ENCODE results near the gene TNXB.
"Not testable (repeated sequence)": the region's sequence is repeated elsewhere in the genome, so short reads cannot be mapped to it uniquely, and the experiment has no call there.

TNXB gene

DNA sequence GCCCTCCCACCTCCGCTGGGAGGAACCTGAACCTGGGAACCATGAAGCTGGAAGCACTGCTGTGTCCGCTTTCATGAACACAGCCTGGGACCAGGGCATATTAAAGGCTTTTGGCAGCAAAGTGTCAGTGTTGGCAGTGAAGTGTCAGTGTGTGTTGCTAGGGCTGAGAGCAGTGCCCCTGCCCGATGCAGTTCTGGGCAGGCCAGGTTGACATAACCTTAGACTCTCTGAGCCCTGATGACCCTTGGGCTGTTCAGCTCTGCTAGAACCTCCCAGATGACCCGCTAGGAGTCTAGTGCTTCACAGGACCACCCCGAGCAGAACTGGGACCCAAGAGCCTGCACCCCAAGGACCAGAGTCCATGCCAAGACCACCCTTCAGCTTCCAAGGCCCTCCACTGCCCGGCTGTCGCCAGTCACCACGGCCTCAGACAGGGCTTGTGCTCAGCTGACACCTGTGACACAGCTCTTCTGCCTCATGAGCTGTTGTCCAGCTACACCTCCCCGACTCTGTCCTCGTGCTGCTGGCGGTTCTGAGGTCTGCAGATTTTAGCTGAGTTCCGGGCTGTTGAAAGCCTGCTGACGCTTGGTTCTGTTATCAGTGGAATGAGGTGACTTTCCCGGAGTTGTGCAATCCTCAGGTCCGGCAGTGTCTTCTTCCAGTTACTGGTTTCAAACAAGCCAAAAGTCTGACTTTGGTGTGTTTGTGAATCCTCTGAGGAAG lies 106.4 kb downstream of the TNXB start:
- not testable (repeated sequence) for DNase-seq (ENCODE audit: low read depth); H3K4me3 ChIP-seq (ENCODE audit: control insufficient read depth, low read depth, low read length)

- H3K4me3 ChIP-seq (ENCODE audit: control insufficient read depth, low read depth, low read length); DNase-seq (ENCODE audit: low read depth): not testable (repeated sequence)
Observed at GRCh38 chr6:31996385-31996784, 112.8 kb downstream of the TNXB start.

DNA sequence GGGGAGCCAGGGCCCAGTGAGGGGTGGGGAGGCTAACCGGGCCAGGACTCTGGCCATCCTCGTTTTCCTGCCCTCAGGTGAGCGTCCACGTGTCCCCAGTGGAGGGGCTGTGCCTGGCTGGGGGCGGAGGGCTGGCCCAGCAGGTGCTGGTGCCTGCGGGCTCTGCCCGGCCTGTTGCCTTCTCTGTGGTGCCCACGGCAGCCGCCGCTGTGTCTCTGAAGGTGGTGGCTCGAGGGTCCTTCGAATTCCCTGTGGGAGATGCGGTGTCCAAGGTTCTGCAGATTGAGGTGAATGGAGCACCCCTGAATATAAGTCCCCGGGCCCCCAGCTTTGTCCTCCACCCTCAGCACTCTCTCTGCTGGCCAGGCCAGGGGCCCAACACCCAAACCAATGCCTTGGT lies 114.7 kb downstream of the TNXB start:
- not testable (repeated sequence) for H3K4me3 ChIP-seq (ENCODE audit: control insufficient read depth, low read depth, low read length); DNase-seq (ENCODE audit: low read depth)

All from fibroblast of mammary gland (primary cell).